Measurements from ENCODE around the gene C3orf80.

C3orf80 gene

DNA sequence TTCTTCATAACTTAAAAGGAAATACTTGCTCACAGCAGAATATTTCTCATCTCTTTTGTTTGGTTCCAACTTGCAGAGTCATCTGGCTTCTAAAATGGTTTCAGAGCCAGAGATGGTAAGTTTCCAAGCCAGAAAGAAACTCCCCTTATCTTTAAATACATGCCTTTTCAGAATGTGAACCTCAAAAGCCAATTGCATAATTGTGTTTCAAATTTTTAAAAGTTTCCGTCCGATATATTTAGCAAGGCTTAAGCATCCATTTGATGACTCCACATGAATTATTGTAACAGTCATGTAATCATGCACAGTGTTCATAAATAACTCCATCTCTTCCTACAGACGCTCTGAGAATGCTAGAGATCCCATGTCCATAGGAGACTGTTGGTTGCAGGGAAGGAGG, 40.6 kb upstream of the C3orf80 start:
- no peak overlapping the region for H3K4me3 ChIP-seq (ENCODE audit: low read depth, low read length)
- TF ChIP-seq, protein P1, sequence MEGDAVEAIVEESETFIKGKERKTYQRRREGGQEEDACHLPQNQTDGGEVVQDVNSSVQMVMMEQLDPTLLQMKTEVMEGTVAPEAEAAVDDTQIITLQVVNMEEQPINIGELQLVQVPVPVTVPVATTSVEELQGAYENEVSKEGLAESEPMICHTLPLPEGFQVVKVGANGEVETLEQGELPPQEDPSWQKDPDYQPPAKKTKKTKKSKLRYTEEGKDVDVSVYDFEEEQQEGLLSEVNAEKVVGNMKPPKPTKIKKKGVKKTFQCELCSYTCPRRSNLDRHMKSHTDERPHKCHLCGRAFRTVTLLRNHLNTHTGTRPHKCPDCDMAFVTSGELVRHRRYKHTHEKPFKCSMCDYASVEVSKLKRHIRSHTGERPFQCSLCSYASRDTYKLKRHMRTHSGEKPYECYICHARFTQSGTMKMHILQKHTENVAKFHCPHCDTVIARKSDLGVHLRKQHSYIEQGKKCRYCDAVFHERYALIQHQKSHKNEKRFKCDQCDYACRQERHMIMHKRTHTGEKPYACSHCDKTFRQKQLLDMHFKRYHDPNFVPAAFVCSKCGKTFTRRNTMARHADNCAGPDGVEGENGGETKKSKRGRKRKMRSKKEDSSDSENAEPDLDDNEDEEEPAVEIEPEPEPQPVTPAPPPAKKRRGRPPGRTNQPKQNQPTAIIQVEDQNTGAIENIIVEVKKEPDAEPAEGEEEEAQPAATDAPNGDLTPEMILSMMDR (IDR thresholded peaks at IDR 0.05; ENCODE audit: borderline replicate concordance, insufficient read depth, low read depth, low read length): no peak

DNA sequence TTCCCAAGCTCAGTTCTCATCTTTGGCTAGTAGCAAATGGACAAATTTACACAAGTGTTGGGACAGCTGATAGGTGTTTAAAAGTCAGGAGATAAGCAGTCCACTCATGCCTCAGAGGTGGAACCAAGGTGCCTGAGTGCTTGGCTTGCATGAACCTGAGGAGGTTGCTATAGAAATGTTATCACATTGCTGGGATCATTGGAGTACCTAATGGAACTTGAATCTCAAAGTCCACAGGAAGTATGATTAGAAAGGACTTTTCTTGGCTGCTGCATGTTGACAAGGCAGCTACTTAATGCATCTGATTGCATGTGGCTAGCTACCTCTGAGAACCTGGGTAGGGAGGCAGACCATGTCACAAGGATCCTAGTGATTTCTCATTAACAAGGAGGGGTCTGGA, 39.5 kb upstream of the C3orf80 start:
- TF ChIP-seq, protein P1 (IDR thresholded peaks at IDR 0.05; ENCODE audit: borderline replicate concordance, insufficient read depth, low read depth, low read length): no peak
- no peak overlapping the region for H3K4me3 ChIP-seq (ENCODE audit: low read depth, low read length)

DNA sequence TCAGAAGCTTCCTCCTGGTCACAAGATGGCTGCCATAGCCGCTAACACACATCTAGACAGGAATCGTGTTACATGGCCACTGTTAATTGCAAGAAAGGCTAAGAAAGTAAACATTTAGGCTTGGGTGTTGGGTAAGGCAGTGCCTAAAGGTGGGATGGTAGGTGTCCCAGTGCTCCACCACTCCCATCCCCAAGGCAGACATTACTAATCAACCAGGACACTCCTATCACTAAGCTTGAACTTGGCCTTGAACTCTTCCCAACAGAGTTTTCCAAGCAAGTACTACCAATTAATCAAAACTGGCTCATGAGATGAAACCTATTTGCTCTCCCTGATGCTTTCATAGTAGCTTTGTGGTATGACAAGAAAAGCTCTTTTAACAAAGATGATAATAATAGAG, 37.9 kb upstream of the C3orf80 start:
- no peak overlapping the region for H3K4me3 ChIP-seq (ENCODE audit: low read depth, low read length)
- TF ChIP-seq, protein P1 (IDR thresholded peaks at IDR 0.05; ENCODE audit: borderline replicate concordance, insufficient read depth, low read depth, low read length): no peak

DNA sequence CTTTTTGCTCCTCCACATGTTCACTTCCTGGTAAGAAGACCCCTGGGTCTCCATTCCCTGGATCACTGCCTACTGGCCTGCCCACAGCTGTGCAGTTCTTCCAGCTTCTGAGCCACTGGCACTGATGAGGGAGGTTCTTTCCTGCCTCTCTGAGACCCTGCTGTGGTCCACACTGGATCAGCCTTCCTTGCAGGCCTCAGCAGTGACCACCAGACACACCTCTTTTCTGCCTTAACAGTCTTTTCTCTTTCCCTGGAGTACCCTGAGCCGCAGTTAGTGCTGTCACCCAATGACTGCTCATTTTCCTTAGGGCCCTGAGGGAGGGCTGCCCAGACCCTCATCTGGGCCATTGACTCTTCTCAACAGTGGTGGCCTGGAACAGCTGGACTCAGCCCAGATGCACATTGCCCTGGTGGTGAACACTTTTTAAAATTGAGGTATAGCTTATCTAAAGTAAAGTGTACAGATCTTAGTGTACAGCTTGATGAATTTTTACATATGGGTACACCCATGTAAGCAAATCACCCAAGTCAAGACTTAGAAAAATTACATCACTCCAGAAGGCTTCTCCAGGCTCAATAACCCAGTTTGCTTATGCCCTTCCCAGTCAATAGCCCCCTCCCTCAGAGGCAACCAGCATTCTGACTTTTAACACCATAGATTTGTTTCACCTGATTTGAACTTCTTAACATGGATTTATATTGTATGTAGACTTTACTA, 32.8 kb upstream of the C3orf80 start:
- TF ChIP-seq, protein P1 (IDR thresholded peaks at IDR 0.05; ENCODE audit: borderline replicate concordance, insufficient read depth, low read depth, low read length): no peak
- no peak overlapping the region for H3K4me3 ChIP-seq (ENCODE audit: low read depth, low read length)

DNA sequence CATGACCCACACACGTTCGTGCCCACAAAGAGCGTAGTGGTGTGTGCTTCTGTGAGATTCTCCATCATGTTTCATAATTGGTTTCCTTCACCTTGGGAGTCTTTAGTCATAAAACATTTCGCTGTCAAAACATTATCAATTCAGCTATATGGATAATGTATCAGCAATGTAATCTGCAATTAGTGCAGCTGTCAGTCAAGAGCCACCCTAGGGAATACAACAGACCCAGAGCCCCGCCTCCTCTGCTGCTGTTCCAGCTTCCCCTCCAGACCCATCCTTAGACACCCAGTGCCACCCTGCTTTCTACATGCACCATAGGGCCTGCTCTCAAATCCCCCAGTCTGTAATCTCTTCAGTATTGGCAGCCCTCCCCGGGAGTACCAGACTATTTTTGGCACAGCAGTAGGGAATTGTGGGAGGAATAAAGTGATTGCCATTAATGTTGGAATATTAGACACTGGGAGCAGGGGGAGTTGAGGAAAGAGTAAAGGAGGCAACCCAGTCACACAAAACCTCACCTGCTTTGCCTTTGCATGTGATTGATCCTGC, 31.5 kb upstream of the C3orf80 start:
- H3K4me3 ChIP-seq (ENCODE audit: low read depth, low read length): no peak overlapping the region
- TF ChIP-seq, protein P1 (IDR thresholded peaks at IDR 0.05; ENCODE audit: borderline replicate concordance, insufficient read depth, low read depth, low read length): no peak

DNA sequence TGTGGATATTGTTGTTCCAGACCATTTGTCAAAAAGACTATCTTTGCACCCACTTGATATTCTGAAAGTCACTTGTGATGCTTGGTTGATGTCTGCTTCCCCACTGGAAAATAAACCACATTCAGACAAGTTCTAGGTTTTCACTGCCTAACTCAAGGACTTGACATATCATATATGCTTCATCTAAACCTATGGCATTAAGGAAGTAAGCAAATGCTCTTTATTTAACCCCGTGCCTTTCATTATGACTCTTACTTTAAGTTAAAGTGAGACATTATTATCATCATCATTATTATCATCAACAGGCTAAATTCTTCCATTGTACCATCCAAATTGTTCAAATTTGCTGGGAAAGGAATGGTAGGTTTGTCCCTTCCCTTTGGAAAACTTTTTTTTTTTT, 30.8 kb upstream of the C3orf80 start:
- TF ChIP-seq, protein P1 (IDR thresholded peaks at IDR 0.05; ENCODE audit: borderline replicate concordance, insufficient read depth, low read depth, low read length): no peak
- no peak overlapping the region for H3K4me3 ChIP-seq (ENCODE audit: low read depth, low read length)

DNA sequence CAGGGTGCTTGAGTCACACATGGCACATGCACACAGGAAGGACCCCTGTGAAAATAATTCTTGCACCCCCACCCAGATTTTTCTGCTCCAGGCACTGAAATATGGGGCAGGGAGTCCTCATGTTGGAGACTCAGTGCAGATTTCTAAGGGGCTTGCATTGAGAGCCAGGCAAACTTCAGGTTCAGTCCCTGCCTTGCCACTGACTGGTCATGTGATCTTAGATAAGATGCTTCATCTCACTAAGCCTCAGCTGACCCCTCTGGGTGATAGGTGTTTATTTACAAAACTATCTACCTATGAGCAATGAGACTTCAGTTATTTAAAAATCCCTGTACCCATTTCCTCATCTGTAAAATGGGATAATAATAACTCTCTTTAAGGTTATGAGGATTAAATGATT, 30.1 kb upstream of the C3orf80 start:
- H3K4me3 ChIP-seq (ENCODE audit: low read depth, low read length): no peak overlapping the region
- TF ChIP-seq, protein P1 (IDR thresholded peaks at IDR 0.05; ENCODE audit: borderline replicate concordance, insufficient read depth, low read depth, low read length): no peak
